RWPE2 (cell line): ENCODE data around the gene TMEM253.

Experiments
- ATAC-seq: fragments of 200-7000 bp; cut with Tn5 transposase; 3 replicates; pipeline ENCODE4 v1.9.1; 2021; ENCODE audit warnings: low read depth
- DNase-seq: peaks from one replicate; pipeline ENCODE4 v3.0.0-alpha.2; 2020; ENCODE audit warnings: low spot score
- H3K27ac ChIP-seq: fragments of 450-650 bp; 2 replicates; pipeline ENCODE4 v1.5.1; 2017; ENCODE audit warnings: mild to moderate bottlenecking; ENCODE audit not compliant: poor library complexity, severe bottlenecking
- H3K27me3 ChIP-seq: fragments of 250-450 bp; sonication (Bioruptor Pico); 2 replicates; pipeline ENCODE4 v1.5.1; 2021; ENCODE audit warnings: mild to moderate bottlenecking, moderate library complexity; ENCODE audit not compliant: insufficient read depth, poor library complexity, severe bottlenecking
- H3K36me3 ChIP-seq: fragments of 250-450 bp; sonication (Bioruptor Pico); 2 replicates; pipeline ENCODE4 v1.5.1; 2020; ENCODE audit warnings: low read depth, mild to moderate bottlenecking, moderate library complexity
- H3K4me1 ChIP-seq: fragments of 250-450 bp; sonication (Bioruptor Pico); 2 replicates; pipeline ENCODE4 v1.5.1; 2021; ENCODE audit warnings: mild to moderate bottlenecking, moderate library complexity; ENCODE audit not compliant: insufficient read depth, poor library complexity, severe bottlenecking
- H3K4me3 ChIP-seq: fragments of 250-450 bp; sonication (Bioruptor Pico); 2 replicates; pipeline ENCODE4 v1.5.1; 2021; ENCODE audit warnings: mild to moderate bottlenecking, moderate library complexity; ENCODE audit not compliant: severe bottlenecking
- H3K9me3 ChIP-seq: fragments of 250-450 bp; sonication (Bioruptor Pico); 2 replicates; pipeline ENCODE4 v1.5.1; 2021; ENCODE audit warnings: mild to moderate bottlenecking, moderate library complexity; ENCODE audit not compliant: severe bottlenecking
- TF ChIP-seq, protein P1 (sequence below): fragments of 450-650 bp; IDR thresholded peaks from one replicate; pipeline ENCODE4 v1.5.1; 2017; ENCODE audit warnings: mild to moderate bottlenecking, moderate library complexity; ENCODE audit not compliant: poor library complexity, severe bottlenecking

Gene TMEM253

GRCh38 chr14:21073921-21074320, 26.9 kb upstream of the TMEM253 start:
- peaks cover 18% of the 10 kb centered on the region for H3K36me3 ChIP-seq
- no peak overlapping the region for H3K27ac ChIP-seq
- no peak for ATAC-seq

GRCh38 chr14:21074398-21075272, 26.2 kb upstream of the TMEM253 start:
- TF ChIP-seq, protein P1, sequence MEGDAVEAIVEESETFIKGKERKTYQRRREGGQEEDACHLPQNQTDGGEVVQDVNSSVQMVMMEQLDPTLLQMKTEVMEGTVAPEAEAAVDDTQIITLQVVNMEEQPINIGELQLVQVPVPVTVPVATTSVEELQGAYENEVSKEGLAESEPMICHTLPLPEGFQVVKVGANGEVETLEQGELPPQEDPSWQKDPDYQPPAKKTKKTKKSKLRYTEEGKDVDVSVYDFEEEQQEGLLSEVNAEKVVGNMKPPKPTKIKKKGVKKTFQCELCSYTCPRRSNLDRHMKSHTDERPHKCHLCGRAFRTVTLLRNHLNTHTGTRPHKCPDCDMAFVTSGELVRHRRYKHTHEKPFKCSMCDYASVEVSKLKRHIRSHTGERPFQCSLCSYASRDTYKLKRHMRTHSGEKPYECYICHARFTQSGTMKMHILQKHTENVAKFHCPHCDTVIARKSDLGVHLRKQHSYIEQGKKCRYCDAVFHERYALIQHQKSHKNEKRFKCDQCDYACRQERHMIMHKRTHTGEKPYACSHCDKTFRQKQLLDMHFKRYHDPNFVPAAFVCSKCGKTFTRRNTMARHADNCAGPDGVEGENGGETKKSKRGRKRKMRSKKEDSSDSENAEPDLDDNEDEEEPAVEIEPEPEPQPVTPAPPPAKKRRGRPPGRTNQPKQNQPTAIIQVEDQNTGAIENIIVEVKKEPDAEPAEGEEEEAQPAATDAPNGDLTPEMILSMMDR: no peak
- no peak overlapping the region for H3K27ac ChIP-seq
- peaks cover 2% of the 10 kb centered on the region for H3K4me1 ChIP-seq
- H3K4me3 ChIP-seq: no peak overlapping the region
- peaks cover 18% of the 10 kb centered on the region for H3K36me3 ChIP-seq
- ATAC-seq: no peak
- DNase-seq: no peak
- H3K9me3 ChIP-seq: no peaks in the 10 kb centered on the region
- H3K27me3 ChIP-seq: peaks cover 2% of the 10 kb centered on the region

More at GRCh38 chr14:21073921-21074320, 26.9 kb upstream of the TMEM253 start:
- no peak for DNase-seq
- Histone ChIP-seq H3K27me3 (peaks cover 9% of the 10 kb centered on the region), H3K9me3 (no peaks in the 10 kb centered on the region), H3K4me3 (no peak overlapping the region), H3K4me1 (peaks cover 6% of the 10 kb centered on the region)
- TF ChIP-seq, protein P1: no peak

DNA sequence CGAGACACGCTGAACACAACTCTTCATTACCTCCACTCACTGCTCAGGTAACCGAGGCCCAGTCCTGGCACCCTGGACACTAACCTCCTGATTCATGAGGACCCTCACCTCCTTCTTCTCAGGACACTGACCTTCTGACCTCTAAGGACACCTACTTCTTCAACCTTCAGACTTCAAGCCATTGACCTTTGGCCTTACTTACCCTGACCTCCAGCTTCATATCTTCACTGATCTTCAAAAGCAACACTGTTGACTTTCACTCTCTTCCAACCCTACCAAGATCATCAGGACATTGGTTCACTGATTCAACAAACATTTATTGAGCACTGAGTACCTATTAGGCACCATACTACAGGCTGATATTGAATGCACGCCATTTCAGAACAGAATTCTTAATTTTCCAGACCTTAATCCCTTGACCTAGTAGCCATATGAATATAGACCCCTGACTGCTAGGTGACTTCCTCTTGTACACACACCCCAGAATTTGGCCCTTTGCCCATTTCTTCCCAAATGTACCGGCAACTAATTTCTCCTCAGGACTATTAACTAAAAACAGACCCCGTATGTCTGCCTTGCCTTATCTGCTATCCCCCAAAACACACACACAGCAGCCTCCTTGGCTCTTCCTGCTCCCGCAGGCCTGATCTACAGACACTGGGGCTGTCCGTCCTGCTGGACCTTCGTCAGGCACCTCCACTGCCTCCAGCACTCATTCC, 25.0 kb upstream of the TMEM253 start:
- H3K9me3 ChIP-seq: no peaks in the 10 kb centered on the region
- no peaks in the 10 kb centered on the region for H3K27me3 ChIP-seq
- TF ChIP-seq, protein P1: no peak
- no peak overlapping the region for H3K4me3 ChIP-seq
- DNase-seq (no peak), ATAC-seq (no peak)
- peaks cover 18% of the 10 kb centered on the region for H3K36me3 ChIP-seq
- H3K27ac ChIP-seq: no peak overlapping the region
- no peaks in the 10 kb centered on the region for H3K4me1 ChIP-seq

DNA sequence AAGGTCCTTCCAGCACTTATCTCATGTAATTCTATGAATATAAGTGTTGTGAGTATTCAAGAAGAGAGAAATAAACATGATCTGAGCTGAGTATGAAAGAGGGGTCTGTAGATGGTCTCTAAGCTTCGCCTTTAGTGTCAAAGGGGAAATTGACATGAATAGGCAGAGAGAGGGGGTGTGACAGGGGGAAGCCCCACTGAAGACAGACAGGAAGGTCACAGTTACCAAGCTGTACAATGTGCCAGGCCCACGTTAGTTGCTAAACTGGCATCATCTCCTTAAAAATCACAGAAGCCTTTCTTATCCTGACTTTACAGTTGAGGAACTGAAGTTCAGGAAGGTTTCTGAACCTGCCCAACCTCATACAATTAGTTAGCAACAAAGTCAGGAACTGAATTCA, 23.2 kb upstream of the TMEM253 start:
- DNase-seq (no peak), ATAC-seq (no peak)
- no peaks in the 10 kb centered on the region for H3K4me1 ChIP-seq
- H3K4me3 ChIP-seq: no peak overlapping the region
- H3K9me3 ChIP-seq: no peaks in the 10 kb centered on the region
- H3K27ac ChIP-seq: no peak overlapping the region
- TF ChIP-seq, protein P1: no peak
- H3K27me3 ChIP-seq: no peaks in the 10 kb centered on the region
- peaks cover 25% of the 10 kb centered on the region for H3K36me3 ChIP-seq

DNA sequence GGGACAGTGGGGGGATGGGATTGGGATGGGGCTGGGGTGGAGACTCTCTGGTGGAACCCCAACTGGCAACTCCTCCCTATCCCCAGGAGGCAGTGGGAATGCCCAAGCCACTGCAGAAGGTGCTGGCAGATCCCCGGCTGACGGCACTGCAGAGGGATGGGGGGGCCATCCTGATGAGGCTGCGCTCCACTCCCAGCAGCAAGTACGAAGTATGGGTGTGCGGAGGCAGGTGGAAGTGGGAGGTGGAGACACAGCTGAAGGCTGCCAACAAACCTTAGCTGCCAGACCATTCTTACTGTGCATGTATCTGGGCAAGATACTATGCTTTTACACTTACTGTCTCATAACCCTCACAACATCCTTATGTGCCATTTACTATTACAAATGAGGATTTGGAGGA, 22.6 kb upstream of the TMEM253 start:
- no peaks in the 10 kb centered on the region for H3K9me3 ChIP-seq
- TF ChIP-seq, protein P1: no peak

More for the DNA sequence above, 22.6 kb upstream of the TMEM253 start:
- Histone ChIP-seq H3K27me3 (no peaks in the 10 kb centered on the region), H3K4me1 (no peaks in the 10 kb centered on the region), H3K4me3 (no peak overlapping the region), H3K27ac (no peak overlapping the region), H3K36me3 (peaks cover 23% of the 10 kb centered on the region)
- no peak for ATAC-seq
- no peak for DNase-seq
